T-helper 2 cell treated with Interferon-gamma antibody and Interleukin-4, amounts not matched to agents 100 ng/mL and 5 ng/mL, for 36 hours (primary cell): ENCODE data around the gene PTPRM. TPM values are rescaled to one million over a fixed set of nuclear protein-coding genes. Genes with fewer than 3 reads are reported as not detected.
"Not testable (repeated sequence)": the region's sequence is repeated elsewhere in the genome, so short reads cannot be mapped to it uniquely, and the experiment has no call there.

ENCODE experiments used
- intact Hi-C: fragments of 100-400 bp; cut with micrococcal nuclease; formaldehyde crosslinking; loops from one replicate; pipeline ENCODE4 v1.15.1; 2023
- total RNA-seq: library from RNA; stranded (reverse); gene quantifications from 2 replicates; pipeline ENCODE4 v1.2.3, GENCODE V29; 2022

The PTPRM gene
- total RNA-seq, 1 donor from 2014 or later, result 6.9 TPM

DNA sequence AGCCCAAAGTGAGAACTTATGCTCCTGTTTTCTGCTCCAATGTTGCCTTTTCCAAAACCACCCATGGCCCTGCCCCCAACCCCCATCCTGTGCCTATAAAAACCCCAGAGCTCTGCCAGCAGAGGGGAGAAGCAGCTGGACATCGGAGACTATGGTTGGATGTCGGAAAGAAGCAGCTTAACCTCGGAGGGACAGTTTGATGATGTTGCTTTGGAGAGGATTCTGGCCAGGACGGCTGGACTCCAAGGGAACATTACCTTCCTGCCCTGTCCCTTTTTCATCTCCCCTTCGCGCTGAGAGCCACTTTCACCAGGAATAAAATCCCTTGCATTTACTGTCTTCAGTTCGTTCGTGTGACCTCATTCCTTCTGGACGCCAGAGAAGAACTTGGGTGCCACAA is 158.4 kb downstream of the PTPRM start:
- intact Hi-C loops, result no loop called here

DNA sequence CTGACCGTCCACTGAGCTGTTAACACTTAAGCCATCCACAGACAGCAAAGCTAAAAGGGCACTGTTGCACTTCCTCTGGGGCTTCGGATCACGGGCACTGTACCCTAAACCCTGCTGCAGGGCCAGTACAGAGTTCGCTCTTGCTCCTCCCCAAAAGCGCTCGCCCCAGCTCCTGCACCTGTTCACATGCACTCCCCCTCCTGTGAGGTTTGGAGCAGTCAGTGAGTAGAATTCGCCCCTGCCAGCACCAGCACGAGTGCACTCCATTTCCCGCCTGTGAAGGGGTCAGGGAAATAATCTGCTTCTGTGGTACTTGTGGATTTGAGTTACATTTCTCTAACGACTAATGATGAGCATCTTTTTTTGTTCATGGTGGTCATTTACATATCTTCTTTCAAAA is 158.8 kb downstream of the PTPRM start:
- intact Hi-C loops, result no loop called here

DNA sequence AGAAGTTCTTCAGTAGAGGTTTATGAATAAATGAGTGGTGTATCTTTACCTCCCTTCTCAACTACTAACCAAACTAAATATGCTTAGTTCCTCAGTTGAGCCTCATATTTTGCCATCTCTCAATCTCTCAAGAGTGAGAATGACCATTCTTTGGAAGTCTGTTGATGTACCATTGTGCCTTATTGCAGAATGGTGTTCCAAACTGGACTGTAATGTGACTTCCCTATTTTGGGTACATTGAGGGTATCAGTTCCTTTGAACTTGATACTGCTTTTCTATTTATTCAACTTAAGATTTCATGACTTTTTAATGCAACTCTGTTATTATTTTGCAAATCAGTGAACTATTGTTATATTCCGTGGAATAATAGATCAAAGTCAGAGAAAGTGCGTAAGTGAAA is 159.4 kb downstream of the PTPRM start:
- intact Hi-C loops, result no loop called here

DNA sequence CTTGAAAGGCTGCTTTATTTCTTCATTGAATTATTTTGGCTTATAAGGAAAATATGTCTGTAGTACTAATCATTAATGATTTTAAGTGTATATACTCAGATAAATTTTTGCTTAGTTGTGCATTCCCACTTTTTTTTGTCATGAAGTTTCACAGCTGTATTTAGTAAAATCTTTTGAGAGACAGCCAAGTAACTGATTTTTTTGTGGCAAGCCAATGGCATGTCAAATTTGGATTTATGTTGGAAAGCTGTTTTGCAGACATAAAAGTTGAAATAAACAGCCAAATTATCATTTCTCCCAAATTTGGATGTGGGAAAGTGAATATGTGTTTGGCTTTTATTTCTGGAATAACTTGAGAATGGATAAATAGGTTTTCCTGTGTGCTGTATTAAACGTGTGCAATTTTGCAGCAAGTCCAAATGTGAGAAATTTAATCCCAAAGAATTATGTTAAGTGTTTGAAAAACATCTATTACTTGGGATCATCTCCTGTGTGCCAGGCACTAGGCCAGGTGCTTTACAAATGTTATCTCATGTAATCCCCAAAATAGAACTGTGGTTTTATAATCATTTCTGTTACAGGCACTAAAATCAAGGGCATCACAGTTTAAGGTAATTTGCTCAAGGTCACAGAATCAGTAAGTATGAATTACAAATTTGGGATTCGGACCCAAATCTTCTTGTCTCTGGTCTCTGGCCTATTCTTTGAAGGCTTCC is 160.4 kb downstream of the PTPRM start:
- intact Hi-C loops, result no loop called here

DNA sequence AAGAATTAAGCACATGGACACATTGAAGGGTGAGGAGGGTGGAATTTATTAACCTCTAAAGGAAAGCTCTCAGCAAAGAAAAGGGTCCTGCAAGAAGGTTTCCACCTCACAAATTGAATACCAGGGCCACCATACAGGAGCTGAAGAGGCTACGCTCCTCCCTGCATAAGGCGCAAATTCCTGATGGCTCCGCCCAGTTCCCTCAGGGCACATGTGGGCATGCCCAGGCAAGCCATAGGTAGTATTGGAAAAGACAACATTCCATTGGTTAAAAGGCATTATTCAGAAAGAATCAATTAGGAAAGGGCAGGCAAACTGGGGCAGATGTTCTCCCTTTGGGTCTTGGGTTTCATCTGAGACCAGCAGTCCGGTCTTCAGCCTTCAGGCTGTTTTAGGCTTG is 161.2 kb downstream of the PTPRM start:
- intact Hi-C loops, result no loop called here

DNA sequence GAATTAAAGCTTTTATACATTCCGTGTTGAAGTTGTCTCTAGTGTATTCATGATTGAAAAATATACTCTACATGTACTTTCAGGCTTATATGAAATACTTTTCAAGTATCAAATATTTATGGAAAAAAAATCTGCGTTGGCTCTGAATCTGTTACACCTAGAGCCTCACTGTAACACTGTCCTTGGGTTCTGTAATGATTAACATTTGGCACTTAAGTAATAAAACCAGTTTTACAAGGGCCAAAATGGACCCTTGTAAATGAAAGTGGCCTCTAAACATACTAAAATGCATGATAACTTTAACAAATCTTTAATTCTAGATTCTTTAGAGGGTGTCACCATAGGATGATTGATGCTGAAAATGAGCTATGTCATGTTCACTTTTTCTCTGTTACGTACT is 162.8 kb downstream of the PTPRM start:
- intact Hi-C loops, result no loop called here

DNA sequence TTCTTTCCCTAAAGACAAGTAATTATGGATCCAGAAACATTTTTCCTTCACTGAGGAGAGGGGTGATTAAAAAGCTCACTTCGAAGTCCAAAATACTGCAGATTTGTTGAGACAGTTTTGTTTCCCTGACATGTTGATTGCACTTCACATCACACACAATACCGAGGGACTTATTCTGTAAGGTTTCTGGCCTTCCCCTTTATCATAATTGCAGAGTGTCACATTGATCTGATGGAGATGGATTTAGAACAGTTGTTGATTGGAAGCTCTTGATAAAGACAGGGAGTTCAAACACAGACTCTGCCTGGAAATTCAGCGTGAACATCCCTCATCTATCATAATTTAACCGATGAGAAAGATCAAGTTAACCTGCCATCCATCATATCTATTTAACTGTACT is 163.6 kb downstream of the PTPRM start:
- intact Hi-C loops, result no loop called here

DNA sequence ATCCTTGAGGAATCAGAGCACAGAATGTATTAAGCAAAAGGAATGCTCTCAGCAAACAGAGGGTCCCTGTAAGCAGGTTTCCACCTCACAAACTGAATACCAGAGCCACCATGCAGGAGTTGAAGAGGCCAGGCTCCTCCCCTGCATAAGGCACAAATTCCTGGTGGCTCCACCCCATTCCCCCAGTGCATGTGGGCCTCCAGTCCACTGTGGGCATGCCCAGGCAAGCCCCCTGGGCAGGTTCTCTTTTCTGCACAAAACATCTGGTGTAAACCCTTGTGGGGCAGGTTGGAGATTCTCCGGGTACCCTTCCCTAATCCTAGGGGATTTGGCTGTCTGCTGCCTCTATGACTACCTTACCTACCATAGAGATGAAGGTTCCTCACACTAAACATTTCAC is 166.5 kb downstream of the PTPRM start:
- intact Hi-C loops, result no loop called here

DNA sequence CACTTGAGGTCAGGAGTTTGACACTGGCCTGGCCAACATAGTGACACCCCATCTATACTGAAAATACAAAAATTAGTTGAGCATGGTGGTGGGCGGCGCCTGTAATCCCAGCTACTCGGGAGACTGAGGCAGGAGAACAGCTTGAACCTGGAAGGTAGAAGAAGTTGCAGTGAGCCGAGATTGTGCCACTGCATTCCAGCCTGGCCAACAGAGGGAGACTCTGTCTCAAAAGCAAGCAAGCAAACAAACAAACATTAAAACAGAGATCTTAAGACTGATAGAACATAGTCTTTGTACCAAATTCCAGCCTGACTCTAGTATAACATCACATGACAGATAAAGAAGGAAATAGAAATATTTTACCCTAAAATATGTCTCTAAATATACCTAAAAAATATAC is 168.1 kb downstream of the PTPRM start:
- intact Hi-C loops, result no loop called here

DNA sequence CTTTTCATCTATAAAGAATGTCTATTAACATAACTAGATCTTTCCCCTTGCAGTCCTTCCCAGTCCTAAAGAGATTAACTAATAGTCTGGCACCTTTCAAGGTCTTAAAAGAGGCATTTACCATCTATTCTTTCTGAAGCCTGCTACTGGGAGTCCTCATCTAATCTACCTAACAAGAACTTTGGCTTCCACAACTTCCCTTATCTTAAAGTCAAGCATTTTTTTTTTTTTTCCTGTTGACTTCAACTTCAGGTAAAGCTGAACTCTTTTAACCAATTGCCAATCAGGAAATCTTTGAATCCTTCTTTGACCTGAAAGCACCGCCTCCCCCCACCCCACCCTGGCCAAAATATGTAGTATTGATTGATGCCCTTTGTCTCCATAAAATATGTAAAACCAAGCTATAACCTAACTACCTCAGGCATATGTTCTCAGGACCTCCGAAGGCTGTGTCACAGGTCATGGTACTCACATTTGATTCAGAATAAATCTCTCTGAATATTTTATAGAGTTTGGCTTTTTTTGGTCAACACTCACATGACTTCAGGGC is 168.6 kb downstream of the PTPRM start:
- intact Hi-C loops, result no loop called here

DNA sequence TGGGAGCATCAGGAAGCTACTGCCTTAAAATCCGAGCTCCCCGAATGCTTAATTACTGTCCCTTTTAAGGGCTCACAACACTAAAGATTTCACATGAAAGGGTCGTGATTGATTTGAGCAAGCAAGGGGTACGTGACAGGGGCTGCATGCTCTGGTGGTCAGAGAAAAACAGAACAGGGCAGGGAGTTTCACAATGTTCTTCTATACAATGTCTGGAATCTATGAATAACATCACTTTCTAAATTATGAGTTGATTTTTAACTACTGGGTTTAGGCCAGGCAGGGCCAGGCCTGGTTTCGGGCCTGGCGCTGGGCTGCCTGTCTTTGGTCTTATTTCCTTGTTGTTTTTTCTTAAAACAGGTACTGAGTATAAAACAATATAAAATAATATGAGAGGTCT is 169.4 kb downstream of the PTPRM start:
- intact Hi-C loops, result not testable (repeated sequence)

DNA sequence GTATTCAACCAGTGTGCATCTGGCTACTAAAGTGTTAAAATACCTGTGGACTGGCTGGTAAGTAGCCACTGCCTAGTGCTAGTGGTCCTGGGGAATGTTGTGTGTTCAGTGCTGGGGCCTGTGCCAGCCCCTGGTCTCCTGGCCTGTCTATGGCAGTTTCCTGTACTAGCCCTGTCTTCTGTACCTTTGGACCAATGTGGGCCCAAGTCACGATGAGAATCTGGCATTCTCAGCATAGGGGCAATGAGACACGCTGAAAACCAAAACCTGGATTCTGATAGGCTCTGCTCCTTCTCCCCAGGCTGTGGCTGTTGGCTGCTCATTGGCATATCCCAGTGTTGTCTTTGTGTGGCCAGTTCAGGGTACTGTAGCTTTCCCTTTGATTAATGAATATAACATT is 170.4 kb downstream of the PTPRM start:
- intact Hi-C loops, result no loop called here

DNA sequence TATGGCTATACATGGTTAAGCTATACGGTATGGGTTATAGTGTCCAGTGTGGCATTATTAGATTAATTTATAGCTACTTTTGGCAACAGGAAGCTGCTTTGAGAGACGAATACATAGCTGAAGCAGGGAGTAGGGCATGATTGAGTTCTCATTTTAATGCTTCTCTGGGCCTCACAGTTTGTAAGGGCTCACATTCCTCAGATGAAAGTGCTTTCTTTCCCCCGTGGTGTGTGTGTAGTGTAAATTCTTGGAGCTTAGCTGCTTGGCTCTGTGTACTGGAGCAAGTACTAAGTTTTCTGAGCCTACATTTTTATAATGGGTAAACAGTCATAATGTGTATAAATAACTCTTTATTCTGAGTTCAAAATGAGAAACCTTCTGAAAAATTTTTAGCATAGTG is 173.7 kb downstream of the PTPRM start:
- intact Hi-C loops, result no loop called here

DNA sequence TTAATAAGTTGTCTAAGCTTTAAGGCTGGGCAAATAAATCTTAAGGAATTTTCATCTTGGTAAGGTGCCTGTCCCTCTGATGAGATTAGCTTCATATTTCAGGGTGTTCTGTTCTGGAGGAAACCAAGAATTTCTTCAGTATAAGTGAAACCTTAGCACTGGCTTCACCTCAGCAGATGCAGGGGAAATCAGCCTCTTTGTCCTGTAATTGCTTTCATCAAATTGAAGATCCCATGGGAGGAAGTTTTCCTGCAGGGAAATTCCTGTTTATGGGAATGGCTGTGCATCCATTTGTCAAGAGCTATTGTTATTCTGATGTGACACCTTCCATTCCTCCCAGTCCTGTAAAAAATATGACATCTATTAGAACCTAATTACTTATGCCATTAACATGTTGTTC is 174.5 kb downstream of the PTPRM start:
- intact Hi-C loops, result no loop called here

DNA sequence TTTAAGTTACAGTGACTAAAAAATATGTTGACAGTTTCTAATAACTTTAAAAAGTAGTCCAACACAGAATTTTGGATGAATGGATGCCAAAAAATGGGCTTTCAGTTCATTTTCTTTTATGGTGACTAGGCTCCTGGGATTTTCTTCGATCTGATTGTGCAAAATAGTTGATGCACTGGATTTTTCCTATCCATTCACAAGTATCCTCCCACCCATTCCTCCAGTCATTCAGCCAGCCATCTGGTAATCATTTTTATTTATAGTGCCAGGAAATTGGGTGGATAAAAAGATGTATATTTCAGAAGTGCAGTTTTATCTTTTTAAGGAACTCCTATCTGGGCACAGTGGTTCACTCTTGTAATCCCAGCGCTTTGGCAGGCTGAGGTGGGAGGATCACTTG is 175.1 kb downstream of the PTPRM start:
- intact Hi-C loops, result no loop called here

DNA sequence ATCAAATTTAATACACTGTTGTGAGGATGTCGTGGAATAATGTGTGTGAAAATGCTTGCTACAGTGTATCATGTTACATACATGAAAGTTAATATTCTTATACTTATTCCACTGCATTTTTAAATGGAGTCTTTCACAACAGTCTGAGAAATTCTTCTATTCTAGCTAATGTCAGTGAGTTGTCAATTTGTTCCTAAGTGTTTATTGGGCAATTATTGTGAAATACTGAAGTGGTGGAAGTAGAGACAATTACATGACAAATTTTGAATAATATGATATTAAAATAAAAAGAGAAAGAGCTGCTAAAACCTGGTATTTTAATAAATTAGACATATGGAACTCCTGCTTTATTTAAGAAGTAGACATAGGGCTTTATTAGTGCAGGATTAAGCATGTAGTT is 176.1 kb downstream of the PTPRM start:
- intact Hi-C loops, result no loop called here

DNA sequence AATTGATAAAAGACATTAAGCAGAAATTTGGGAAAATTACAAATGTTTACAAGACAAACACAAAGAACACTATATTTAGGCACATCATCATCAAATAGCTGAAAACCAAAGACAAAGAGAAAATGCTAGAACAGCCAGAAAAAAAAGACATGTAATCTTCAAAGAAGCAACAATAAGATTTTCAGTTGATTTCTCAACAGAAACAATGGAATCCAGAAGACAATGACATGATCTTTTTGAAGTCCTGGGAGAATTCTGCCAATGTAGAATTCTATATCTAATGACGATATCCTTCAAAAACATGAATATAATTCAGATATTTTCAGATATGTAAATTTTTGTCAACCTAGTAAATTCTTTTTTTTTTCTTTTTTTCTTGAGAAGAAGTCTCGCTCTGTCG is 179.0 kb downstream of the PTPRM start:
- intact Hi-C loops, result no loop called here

DNA sequence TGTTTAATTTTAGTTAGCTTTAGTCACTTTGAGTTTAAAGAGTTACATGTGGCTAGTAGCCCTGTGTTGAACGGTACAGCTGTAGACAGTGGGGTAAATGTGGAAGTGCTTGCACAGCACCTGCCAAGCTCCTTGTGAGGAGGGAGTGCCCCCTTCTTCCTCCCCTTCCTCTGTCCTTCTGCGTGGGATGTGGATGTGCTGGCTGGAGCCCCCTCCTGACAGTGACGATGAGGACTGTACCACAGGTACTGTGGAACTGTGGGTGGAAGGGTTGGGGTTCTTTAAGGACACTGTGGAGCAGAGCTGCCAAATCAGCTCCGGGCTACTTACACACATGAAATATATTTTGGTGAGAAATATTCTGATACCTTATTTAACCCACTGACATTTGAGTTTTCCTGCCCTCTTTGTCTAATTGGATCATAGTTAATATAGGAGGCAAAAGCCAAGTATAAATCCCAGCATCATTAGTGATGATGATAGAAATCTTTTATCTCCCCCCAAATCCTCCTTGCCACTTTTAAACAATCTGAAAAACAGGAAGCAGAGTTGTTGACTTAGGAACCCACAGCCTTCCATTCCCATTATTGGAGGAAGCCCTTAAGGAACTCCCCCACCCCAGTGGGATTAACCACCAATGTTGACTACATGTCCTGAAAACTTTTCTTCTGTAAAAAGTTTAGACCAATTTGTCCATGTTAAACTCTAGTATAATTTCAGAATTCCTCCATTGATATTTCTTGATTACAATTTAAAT is 181.3 kb downstream of the PTPRM start:
- intact Hi-C loops, result no loop called here

DNA sequence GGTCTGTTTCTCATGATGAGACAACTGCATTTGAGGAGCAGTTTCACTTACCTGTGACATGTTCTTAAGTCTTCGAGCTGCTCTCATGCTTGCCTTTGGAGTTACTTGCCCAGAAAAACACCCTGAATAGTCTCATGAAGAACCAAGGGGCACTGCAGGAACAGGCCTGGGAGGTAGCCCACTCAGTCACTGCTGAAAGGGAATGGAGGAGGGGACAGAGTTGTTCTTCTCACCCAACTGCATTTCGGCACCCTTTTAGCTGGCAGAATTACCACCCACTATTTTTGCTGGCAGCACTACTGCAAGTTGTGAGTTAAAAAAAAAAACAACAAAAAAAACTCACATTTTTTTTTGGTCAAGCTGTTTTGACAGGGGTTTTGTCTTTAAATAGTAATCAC is 181.9 kb downstream of the PTPRM start:
- intact Hi-C loops, result no loop called here

DNA sequence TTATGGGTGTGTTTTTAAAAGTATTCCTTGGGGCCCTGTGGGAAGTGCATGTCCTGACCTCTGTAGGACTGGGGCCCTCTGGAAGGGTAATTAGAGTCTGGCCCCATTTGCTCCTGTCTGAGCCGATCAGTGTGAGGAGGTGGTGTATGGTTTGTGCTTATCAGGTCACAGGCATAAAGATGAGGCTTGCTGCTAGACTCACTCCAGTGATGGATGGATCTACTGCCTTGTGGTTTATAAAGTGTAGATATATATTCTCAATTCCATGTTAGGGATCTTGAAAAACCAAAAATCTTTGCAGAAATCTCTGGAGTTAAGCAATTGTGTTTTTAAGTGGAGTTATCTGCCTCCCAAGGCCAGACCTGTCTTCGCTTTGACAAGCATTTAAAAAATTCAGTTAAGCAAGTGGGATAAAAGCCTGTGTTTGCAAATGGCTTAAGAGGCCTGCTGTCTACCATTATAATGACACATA is 182.4 kb downstream of the PTPRM start:
- intact Hi-C loops, result no loop called here

DNA sequence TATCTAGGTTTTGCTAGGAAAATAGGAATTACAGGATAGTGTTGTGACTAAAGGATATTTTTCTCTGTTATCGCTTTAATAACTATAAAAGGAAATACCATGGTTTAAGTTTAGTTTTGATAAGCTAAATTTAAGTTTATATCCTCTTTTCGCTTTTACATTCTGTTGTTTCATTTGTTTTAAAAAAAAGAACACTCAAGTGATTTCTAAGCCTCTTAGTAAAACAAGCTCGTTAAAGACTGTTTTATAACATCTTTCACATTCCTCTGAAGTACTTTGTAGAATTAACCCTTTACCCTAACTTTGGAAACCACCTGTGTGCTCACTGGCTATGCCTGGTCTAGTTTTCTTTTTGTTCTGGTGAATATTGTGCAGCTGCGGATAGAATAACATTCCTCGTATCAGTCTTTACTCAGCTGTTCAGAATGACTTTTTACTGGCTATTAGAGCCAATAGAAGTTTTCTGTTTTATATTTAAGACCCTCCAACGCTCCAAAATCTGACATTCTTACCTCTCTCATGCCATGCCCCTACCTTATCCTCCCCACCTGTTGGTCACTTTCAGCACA is 183.1 kb downstream of the PTPRM start:
- intact Hi-C loops, result no loop called here

DNA sequence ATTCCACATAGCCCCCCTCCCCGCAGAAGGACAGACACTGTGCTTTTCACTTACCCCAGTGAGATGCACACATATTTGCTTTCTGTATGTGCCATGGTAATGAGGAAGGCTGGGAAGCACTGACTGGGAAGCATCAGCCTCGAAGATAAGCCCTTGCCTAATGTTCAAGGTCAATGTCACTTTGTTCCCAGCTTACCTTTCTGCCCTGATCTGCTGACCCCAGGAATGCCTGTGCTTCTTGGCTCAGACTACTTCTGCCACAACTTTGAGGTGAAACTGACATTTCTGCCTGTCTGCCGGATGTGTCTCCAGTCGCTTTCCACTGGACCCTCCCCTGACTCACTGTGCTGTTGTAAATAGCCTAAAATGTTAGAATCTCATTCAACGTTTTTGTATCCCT is 183.8 kb downstream of the PTPRM start:
- intact Hi-C loops, result no loop called here
